Lung (tissue), 12 donors: Measurements from ENCODE around the gene FGF14. TPM values are rescaled to one million over a fixed set of nuclear protein-coding genes. Genes with fewer than 3 reads are reported as not detected.

ENCODE experiments used
- ATAC-seq: fragments of 200-7000 bp; cut with Tn5 transposase; one replicate; pipeline ENCODE4 v1.9.1; 2020; ENCODE audit warnings: moderate number of reproducible peaks; ENCODE audit not compliant: insufficient read depth, low FRiP score
- DNase-seq, 3 donors: peaks; one replicate each; pipeline ENCODE4 v3.0.0-alpha.2; 2013 to 2017
- H3K27ac ChIP-seq, 2 donors: one replicate each; pipeline ENCODE4 v1.5.1; 2013; ENCODE audit warnings: mild to moderate bottlenecking in 2 of 2, moderate library complexity in 2 of 2, control low read depth in 1 of 2, inconsistent platforms in 1 of 2, low read depth in 1 of 2, low read length in 1 of 2
- H3K27me3 ChIP-seq, 3 donors: one replicate each; pipeline ENCODE4 v1.5.1; 2013; ENCODE audit warnings: low read length in 2 of 3; ENCODE audit not compliant: control insufficient read depth in 3 of 3, insufficient read depth in 3 of 3
- H3K36me3 ChIP-seq, 4 donors: one replicate each; pipeline ENCODE4 v1.5.1; 2013; ENCODE audit warnings: low read length in 4 of 4, mild to moderate bottlenecking in 1 of 4, moderate library complexity in 1 of 4; ENCODE audit not compliant: control insufficient read depth in 4 of 4, insufficient read depth in 4 of 4
- H3K4me1 ChIP-seq, 5 donors: one replicate each; pipeline ENCODE4 v1.5.1; 2013; ENCODE audit warnings: low read length in 5 of 5, mild to moderate bottlenecking in 2 of 5, moderate library complexity in 1 of 5; ENCODE audit not compliant: control insufficient read depth in 5 of 5, insufficient read depth in 5 of 5
- H3K4me3 ChIP-seq: one replicate; pipeline ENCODE4 v1.5.1; 2013; ENCODE audit warnings: mild to moderate bottlenecking, control low read depth, moderate library complexity
- H3K9ac ChIP-seq, 2 donors: one replicate each; pipeline ENCODE4 v1.5.1; 2013; ENCODE audit warnings: low read length in 2 of 2, control low read depth in 1 of 2; ENCODE audit not compliant: insufficient read depth in 1 of 2
- H3K9me3 ChIP-seq, 4 donors: one replicate each; pipeline ENCODE4 v1.5.1; 2013; ENCODE audit warnings: low read length in 3 of 4, mild to moderate bottlenecking in 1 of 4, moderate library complexity in 1 of 4; ENCODE audit not compliant: control insufficient read depth in 4 of 4, insufficient read depth in 3 of 4
- WGBS, 2 donors: extraction: QIAGEN DNeasy Blood & Tissue Kit; methylation state at CpG; one replicate each; pipeline ENCODE4 v1.1.7; 2013; 5-methylcytosine and 5-hydroxymethylcytosine counted together
- polyA plus RNA-seq, 2 donors: library from polyadenylated mRNA; stranded (reverse); fragments of 200-250 nt; gene quantifications; one replicate each; pipeline ENCODE4 v1.2.1, GENCODE V29; 2013
- total RNA-seq, 2 donors: library from RNA; depleted of rRNA in 1 of 2; stranded (reverse); fragments of >200 nt in 1 of 2; gene quantifications; one replicate each; pipeline ENCODE4 v1.2.1, GENCODE V29; 2014 to 2021
- TF ChIP-seq, protein P1 (sequence below): IDR thresholded peaks from 2 replicates; pipeline ENCODE4 v1.5.1; 2012; ENCODE audit warnings: mild to moderate bottlenecking; ENCODE audit errors: control extremely low read depth, extremely low read depth
- donor health status: control.
- donor health status: control.
- donor health status: Bipolar disorder and iron deficiency.
- donor health status: healthy.
- donor health status: DM: yes; HTN: yes; CAD: no.

Gene FGF14
- total and polyA plus RNA-seq, 4 donors: 0.59 to 12.9 (median 2.3) TPM

DNA sequence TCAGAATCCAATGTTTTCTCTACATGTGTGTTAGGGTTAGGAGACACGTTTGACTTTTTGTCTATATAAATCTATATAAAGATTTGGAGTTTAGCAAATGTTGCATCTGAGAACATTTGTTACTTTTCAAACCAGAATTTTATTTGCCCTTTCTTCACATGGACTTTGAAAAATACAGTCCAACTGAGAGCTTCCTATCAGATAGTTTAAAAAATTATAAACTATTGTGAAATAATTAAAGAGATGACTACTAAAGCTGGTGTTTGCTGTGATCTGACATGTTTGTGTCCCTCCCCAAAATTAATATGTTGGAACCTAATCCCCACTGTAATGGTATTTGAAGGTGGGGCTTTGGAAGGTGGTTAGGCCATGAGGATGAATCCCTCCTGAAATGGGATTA is 652.3 kb downstream of the FGF14 start:
- no peak overlapping the region for H3K27ac ChIP-seq
- WGBS, 2 donors: 84 to 85% methylated on average over 1 of the region's 1 CpG
- DNase-seq: no peak

DNA sequence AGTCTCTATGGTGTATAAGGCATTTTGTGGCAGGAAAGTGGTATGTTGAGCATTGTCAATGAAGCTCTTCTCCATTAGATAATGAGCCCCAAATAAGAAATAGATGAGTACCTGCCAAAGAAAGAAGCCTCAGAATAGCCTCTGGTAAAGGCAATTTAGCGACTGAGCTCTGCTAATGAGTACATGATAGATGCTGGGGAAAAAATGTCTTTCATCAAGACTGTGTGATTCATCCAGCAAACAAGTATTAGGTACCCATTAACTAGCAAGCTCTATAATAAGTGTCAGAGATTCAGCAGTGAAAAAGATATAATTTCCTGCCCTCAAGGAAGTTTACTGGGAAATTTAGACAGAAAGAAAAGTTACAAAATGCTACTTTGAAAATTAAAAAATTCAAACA is 654.8 kb downstream of the FGF14 start:
- Histone ChIP-seq H3K4me3 (no peak overlapping the region), H3K9me3 (no peaks in the 10 kb centered on the region), H3K27me3 (no peaks in the 10 kb centered on the region), H3K27ac (no peak overlapping the region), H3K4me1 (peaks cover 0 to 4% (median 0%) of the 10 kb centered on the region in 5 donors), H3K9ac (no peak overlapping the region), H3K36me3 (no peaks in the 10 kb centered on the region)
- ATAC-seq: no peak
- DNase-seq: no peak
- 89 to 97% methylated on average over 1 of the region's 1 CpG for WGBS, 2 donors
- TF ChIP-seq, protein P1, sequence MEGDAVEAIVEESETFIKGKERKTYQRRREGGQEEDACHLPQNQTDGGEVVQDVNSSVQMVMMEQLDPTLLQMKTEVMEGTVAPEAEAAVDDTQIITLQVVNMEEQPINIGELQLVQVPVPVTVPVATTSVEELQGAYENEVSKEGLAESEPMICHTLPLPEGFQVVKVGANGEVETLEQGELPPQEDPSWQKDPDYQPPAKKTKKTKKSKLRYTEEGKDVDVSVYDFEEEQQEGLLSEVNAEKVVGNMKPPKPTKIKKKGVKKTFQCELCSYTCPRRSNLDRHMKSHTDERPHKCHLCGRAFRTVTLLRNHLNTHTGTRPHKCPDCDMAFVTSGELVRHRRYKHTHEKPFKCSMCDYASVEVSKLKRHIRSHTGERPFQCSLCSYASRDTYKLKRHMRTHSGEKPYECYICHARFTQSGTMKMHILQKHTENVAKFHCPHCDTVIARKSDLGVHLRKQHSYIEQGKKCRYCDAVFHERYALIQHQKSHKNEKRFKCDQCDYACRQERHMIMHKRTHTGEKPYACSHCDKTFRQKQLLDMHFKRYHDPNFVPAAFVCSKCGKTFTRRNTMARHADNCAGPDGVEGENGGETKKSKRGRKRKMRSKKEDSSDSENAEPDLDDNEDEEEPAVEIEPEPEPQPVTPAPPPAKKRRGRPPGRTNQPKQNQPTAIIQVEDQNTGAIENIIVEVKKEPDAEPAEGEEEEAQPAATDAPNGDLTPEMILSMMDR: no peak

More for the DNA sequence above, 652.3 kb downstream of the FGF14 start:
- Histone ChIP-seq H3K4me3 (no peak overlapping the region), H3K27me3 (no peaks in the 10 kb centered on the region), H3K9ac (no peak overlapping the region), H3K4me1 (peaks cover 0 to 4% (median 0%) of the 10 kb centered on the region in 5 donors), H3K36me3 (no peaks in the 10 kb centered on the region), H3K9me3 (no peaks in the 10 kb centered on the region)
- TF ChIP-seq, protein P1: no peak
- ATAC-seq: no peak

DNA sequence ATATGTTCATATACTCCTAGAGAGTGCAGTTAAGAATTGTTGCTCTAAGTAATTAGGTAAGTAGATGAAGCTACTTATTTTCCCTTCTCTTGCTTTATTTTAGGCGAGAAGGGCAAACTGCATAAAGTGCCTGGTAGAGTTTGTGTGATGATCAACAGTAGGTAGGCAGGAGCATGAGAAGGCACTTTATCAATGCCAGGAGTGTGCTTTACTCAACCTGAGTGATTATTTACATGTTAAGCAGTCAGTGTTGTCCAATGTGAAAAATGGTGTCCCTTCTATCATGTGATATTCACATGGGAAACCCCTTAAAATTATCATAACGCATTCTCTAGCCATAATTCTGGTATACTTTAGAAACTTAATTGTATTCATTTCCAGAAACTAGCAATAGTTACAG is 655.3 kb downstream of the FGF14 start:
- no peaks in the 10 kb centered on the region for H3K27me3 ChIP-seq
- ATAC-seq: no peak
- no peaks in the 10 kb centered on the region for H3K36me3 ChIP-seq
- WGBS, 2 donors: 91% methylated on average over 2 of the region's 2 CpGs
- H3K4me1 ChIP-seq: peaks cover 0 to 3% (median 0%) of the 10 kb centered on the region in 5 donors
- no peak overlapping the region for H3K27ac ChIP-seq
- no peak for DNase-seq
- no peak overlapping the region for H3K4me3 ChIP-seq
- no peaks in the 10 kb centered on the region for H3K9me3 ChIP-seq
- no peak overlapping the region for H3K9ac ChIP-seq
- TF ChIP-seq, protein P1: no peak
